NCI-H345 treated with DMSO at 0.1 percent for 48 hours (cell line): ENCODE measurements around the gene HOXA7.

Experiments used
- DNase-seq: peaks from one replicate; lab custom pipeline; 2025; ENCODE audit not compliant: unreplicated experiment; lab: John Stamatoyannopoulos, UW

HOXA7 gene

DNA sequence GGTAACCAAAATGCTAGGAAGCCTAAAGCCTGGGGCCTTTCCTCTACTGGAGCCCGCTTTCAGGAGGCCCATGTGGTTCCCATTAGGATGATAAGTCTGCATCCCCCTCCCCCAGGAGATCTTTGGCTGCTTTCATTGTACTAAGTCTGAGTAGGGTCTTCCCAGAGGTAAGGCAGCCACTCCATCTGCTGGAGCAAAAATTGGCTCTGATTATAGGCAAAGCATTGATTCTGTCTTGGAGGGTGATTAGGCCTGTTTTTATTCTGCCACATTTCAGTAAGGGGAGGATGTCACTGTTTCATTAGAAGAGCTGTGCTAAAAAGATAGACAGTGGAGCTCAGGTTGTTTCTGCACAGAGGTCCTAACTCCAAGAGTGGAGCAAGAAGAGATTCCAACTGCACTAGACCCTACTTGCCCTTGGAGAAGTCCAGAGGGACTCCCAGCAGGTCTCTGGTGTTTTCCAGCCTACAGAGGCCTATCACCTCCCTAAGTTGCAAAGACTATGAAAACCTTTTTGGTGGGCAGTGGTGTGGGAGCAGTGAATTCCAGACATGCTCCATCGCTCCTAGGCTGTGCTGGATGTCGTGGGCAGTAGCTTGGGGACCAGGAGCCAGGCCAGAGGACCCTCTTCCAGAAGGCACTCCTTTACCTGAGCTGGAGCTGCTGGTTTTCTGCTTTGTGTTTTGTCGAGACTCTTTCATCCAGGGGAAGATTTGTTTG is 46.8 kb downstream of the HOXA7 start:
- DNase-seq, result no peak

DNA sequence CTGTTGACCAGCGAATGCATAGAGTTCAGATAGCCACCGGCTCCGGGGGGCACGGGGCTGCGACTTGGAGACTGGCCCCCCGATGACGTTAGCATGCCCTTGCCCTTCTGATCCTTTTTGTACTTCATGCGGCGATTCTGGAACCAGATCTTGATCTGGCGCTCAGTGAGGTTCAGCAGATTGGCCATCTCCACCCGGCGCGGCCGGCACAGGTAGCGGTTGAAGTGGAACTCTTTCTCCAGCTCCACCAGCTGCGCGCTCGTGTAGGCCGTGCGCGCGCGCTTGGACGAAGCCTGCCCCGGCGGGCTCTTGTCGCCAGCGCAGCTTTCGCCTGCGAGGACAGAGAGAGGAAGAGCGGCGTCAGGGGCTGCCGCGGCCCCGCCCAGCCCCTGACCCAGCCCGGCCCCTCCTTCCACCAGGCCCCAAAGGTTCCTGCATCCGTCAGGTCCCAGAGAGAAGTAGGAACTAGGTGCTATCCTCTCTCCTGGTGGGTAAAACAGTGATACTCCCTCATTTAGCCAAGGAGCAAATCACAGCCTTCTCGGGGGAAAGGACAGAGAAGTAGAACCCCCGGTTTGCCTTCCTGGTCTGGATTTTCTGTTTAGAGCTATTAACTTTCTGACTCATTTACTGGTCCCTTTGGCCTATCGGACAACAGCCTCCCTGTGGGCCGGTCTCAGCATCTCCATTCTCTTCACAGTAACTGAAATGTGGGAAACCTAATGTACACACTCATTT is 47.9 kb downstream of the HOXA7 start:
- no peak for DNase-seq

DNA sequence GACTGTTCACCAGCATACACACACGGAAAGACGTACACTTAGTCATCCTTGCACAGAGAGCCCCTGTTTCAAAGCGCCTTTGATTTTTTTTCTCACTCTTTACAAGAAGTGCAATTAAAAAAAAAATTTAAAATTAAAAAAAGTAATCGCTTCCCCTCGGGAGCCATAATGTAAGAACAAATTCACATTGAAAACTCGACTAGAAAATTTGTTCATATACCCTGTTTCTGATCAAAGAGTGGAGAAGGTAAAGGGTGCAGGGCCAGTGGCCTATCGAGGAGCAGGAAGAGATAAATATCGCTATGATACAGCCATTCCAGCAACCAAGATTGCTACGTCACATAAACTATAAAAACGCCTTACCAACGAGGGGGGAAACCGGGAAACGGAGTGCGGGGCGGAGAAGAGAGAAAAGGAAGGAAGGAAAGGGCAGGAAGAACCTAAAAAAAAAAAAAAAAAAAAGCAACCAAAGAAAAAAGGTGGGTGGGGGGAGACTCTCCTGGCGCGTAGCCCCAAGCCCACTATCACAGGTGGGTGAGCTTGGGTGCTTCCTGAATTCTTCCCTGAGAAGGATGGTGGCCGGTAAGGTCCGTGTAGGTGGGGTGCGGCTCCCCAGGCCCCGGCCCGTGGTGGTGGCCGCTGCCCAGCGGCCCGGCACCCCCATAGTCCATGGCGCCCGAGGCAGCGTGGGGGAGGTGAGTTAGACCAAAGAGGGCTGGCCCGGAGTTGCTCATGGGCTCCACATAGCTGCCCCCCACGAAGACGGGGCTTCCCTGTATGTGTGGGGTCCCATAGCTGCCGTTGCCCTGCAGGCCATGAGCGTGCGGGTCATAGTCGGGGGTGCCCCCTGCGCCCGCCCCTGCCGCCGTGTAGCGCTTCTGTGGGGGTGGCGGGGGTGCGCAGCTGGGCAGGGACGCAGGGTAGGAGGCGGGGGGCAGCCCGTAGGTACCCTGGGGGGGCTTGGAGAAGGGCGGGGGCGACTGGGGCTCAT is 48.8 kb downstream of the HOXA7 start:
- no peak for DNase-seq

DNA sequence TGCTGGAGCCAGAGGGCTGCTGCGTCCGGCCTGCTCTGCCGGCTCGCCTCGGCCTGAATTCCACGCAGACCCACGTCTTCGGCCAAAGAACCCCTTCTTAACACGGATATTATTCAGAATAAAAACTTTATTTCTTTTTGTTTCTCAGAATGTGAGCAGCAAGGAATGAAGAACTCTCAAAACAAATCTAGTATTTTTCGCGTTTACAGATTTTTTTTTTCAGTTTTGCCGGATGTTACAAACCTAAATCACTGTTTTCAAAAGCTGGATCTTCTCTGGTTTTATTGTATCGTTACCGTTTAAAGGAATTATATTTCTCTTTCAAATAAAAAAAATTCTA is 49.6 kb downstream of the HOXA7 start:
- DNase-seq, result no peak

DNA sequence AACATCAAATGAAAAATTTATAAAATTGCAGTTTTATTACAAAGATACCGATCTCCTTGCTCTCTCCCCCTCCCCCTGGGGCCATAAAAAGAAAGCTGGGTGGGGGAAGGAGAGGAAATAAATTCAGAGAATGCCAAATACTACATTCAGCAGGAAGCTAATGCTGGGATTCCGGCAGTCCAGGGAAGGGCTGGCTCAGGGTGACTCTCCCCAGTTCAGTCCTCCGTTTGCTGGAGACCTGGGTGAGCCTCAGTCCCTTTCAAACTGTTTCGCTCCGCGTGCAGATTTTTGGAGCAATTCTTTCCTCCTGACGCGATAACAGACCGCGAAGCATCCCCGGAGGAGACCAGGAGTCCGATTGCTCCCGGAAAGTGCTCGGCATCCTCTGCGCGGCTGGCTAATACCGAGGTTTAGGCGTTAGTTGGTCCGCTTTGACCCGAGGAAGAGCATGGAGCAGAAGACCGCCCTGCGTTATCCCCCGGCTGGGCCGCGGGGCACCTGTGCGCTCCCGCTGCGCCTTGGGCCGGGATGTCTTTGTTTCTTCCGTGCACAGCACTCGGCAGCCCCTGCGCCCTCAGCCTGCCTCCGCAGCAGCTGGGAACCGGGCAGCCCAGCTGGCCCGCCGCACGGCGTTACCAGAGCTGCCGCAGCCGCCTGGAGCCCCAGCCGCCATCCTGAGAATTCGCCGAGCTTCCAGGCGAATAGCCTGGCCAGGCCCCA is 50.1 kb downstream of the HOXA7 start:
- no peak for DNase-seq

DNA sequence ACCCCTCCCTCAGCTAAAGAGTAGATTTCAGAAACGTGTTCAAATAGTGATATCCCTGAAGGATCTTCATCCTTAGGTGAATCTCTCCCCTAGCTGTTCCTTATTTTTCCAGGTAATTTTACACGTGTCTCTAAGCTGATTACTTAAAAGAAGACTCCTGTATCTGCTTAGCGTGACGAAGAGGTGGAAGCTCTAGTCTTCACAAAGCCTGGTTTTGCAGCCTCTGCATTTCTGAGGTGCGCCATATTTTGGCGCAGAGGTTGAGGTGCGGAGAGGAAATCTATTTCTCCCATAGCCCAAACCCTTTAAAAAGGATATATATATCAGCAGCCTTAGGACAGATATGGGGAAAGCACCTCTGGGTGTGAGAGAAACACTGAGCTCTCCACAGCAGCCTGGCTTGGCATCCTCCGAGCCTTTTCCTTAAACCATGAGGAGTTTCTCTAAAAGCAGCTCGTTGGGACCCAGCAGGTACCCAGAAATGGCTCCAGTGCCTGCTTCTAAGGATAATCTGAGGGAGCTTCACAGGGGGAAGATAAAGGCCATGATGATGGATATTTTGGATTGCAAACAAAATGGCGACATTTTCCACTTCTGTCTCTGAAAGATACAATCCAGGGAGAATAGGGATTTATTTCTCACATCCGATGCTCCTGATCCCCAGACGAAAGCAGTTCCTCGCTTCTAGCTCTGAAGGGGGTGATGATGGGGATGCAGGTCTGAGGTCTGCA is 51.0 kb downstream of the HOXA7 start:
- DNase-seq, result no peak

DNA sequence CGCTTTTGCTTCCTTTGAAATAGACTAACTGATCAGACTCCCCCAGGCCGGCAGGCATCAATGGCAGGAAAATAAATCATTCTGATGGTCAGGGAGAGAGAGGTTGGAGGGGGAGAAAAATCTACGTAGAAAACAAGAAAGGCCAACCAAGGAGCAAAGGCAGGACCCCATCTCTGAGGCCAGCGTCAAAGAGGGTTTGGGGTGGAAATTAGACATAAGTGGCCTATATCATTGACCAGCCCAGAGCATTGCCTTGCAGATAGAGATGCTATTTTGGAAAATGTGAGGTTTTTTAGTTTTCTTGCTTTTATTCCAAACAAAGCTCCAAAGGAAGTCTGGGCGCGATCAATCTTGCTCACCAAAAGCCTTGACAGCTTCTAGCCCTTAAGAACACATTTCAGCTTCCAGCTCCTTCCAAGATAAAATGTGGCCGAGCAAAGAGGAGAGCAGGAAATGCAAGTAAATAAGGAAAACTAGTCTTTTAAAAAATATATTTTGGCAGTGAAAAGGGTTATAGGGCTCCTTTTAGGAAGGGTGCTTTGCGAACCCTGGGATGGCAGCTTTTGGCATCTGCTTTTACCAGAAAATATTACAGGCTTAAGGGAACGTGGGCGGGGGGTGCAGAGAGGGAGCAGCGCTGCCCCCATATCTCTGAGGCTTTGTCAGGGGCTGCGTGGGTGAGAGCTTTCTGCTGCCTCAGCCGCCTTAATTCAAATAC is 52.0 kb downstream of the HOXA7 start:
- no peak for DNase-seq
